Peyer's patch (tissue), 4 donors: ENCODE measurements around the gene GNAO1. TPM values are rescaled to one million over a fixed set of nuclear protein-coding genes. Genes with fewer than 3 reads are reported as not detected.

Experiments used
- DNase-seq, 3 donors: peaks; one replicate each; pipeline ENCODE4 v3.0.0-alpha.2; 2017 to 2019
- H3K27ac ChIP-seq, 4 donors: fragments of 200-600 bp; sonication (generic); one replicate each; pipeline ENCODE4 v1.5.1; 2016 to 2019
- H3K27me3 ChIP-seq, 2 donors: fragments of 200-600 bp; sonication (generic); one replicate each; pipeline ENCODE4 v1.5.1; 2019
- H3K36me3 ChIP-seq, 3 donors: fragments of 200-600 bp; sonication (generic); one replicate each; pipeline ENCODE4 v1.5.1; 2016 to 2019
- H3K4me1 ChIP-seq, 4 donors: fragments of 200-600 bp; sonication (generic); one replicate each; pipeline ENCODE4 v1.5.1; 2016 to 2019
- H3K4me3 ChIP-seq, 4 donors: fragments of 200-600 bp; sonication (generic); 1 replicate in 3 of 4; 2 replicates in 1 of 4; pipeline ENCODE4 v1.5.1; 2016 to 2019; ENCODE audit warnings: mild to moderate bottlenecking in 1 of 4
- H3K9me3 ChIP-seq, 4 donors: fragments of 200-600 bp; sonication (generic); one replicate each; pipeline ENCODE4 v1.5.1; 2016 to 2019; ENCODE audit warnings: mild to moderate bottlenecking in 1 of 4
- POLR2A ChIP-seq, 2 donors: fragments of 450-650 bp; IDR thresholded peaks; one replicate each; pipeline ENCODE4 v1.5.1; 2017; ENCODE audit warnings: antibody characterized with exemption in 2 of 2, mild to moderate bottlenecking in 2 of 2, moderate library complexity in 2 of 2
- total RNA-seq, 4 donors: library from RNA; depleted of rRNA; stranded (reverse); fragments of >200 nt; gene quantifications; one replicate each; pipeline ENCODE4 v1.1.0, GENCODE V29; 2016
- TF ChIP-seq, protein P1 (sequence below), 6 experiments: fragments of 450-650 bp in 4 of 6; fragments of 200-600 bp in 2 of 6; sonication (generic) in 1 of 6; IDR thresholded peaks; one replicate each; pipeline ENCODE4 v1.5.1; 2017 to 2019; ENCODE audit warnings: antibody characterized with exemption in 6 of 6, mild to moderate bottlenecking in 3 of 6, moderate library complexity in 1 of 6

Gene GNAO1
- total RNA-seq, 4 donors from 2014 or later: 6.3 to 39.6 (median 7.3) TPM

DNA sequence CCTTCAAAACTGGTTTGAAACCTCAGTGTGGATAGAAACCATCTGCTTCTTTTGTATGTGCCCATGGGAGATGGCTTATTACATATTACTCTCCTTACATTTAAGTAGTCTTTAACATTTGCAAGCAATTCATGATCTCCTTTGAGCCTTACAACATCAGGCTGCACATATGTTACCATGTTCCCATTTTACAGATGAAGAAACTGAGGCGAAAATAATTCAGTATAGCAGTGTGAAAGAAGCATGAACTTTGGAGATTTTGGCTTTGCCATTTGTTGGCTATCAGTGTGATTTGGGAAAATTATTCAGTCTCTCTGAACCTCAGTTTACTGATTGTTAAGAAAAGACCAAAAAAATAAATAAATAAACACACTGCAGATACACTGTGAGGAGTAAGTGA is 15.7 kb downstream of the GNAO1 start:
- no peak for TF ChIP-seq POLR2A (IDR thresholded peaks at IDR 0.05)
- TF ChIP-seq, protein P1, sequence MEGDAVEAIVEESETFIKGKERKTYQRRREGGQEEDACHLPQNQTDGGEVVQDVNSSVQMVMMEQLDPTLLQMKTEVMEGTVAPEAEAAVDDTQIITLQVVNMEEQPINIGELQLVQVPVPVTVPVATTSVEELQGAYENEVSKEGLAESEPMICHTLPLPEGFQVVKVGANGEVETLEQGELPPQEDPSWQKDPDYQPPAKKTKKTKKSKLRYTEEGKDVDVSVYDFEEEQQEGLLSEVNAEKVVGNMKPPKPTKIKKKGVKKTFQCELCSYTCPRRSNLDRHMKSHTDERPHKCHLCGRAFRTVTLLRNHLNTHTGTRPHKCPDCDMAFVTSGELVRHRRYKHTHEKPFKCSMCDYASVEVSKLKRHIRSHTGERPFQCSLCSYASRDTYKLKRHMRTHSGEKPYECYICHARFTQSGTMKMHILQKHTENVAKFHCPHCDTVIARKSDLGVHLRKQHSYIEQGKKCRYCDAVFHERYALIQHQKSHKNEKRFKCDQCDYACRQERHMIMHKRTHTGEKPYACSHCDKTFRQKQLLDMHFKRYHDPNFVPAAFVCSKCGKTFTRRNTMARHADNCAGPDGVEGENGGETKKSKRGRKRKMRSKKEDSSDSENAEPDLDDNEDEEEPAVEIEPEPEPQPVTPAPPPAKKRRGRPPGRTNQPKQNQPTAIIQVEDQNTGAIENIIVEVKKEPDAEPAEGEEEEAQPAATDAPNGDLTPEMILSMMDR (IDR thresholded peaks at IDR 0.05): no peak
- no peaks in the 10 kb centered on the region for H3K27me3 ChIP-seq
- H3K4me1 ChIP-seq: peaks cover 0 to 3% (median 0%) of the 10 kb centered on the region in 4 donors
- no peaks in the 10 kb centered on the region for H3K9me3 ChIP-seq
- DNase-seq: no peak
- H3K4me3 ChIP-seq: no peak overlapping the region
- no peak overlapping the region for H3K27ac ChIP-seq
- H3K36me3 ChIP-seq: no peaks in the 10 kb centered on the region

- H3K4me1 ChIP-seq: peaks cover 0 to 3% (median 0%) of the 10 kb centered on the region in 4 donors
- no peaks in the 10 kb centered on the region for H3K36me3 ChIP-seq
- no peaks in the 10 kb centered on the region for H3K9me3 ChIP-seq
- H3K27me3 ChIP-seq: no peaks in the 10 kb centered on the region
- no peak for DNase-seq
- H3K27ac ChIP-seq: no peak overlapping the region
- TF ChIP-seq, protein P1 (IDR thresholded peaks at IDR 0.05): no peak
- TF ChIP-seq POLR2A (IDR thresholded peaks at IDR 0.05): no peak
- no peak overlapping the region for H3K4me3 ChIP-seq
Observed at GRCh38 chr16:56207421-56207820, 16.1 kb downstream of the GNAO1 start.

- H3K27ac ChIP-seq: peak overlapping the region in 2 of 4 donors; percentile 65 to 71
- H3K27me3 ChIP-seq: no peaks in the 10 kb centered on the region
- H3K36me3 ChIP-seq: no peaks in the 10 kb centered on the region
- H3K4me1 ChIP-seq: no peaks in the 10 kb centered on the region
- TF ChIP-seq, protein P1 (IDR thresholded peaks at IDR 0.05): no peak
- no peak for TF ChIP-seq POLR2A (IDR thresholded peaks at IDR 0.05)
- H3K4me3 ChIP-seq: no peak overlapping the region
- H3K9me3 ChIP-seq: no peaks in the 10 kb centered on the region
- DNase-seq: no peak
Observed at GRCh38 chr16:56211435-56211981, 20.2 kb downstream of the GNAO1 start.

GRCh38 chr16:56212144-56212543 is 20.9 kb downstream of the GNAO1 start:
- no peak for DNase-seq
- Histone ChIP-seq H3K4me3 (no peak overlapping the region), H3K4me1 (no peaks in the 10 kb centered on the region), H3K36me3 (no peaks in the 10 kb centered on the region), H3K27me3 (no peaks in the 10 kb centered on the region), H3K27ac (peak overlapping the region in 2 of 4 donors; percentile 65 to 71), H3K9me3 (no peaks in the 10 kb centered on the region)
- no peak for TF ChIP-seq POLR2A (IDR thresholded peaks at IDR 0.05)
- TF ChIP-seq, protein P1 (IDR thresholded peaks at IDR 0.05): no peak

GRCh38 chr16:56221995-56222394 is 30.7 kb downstream of the GNAO1 start:
- Histone ChIP-seq H3K27ac (no peak overlapping the region), H3K4me3 (no peak overlapping the region), H3K9me3 (no peaks in the 10 kb centered on the region), H3K27me3 (no peaks in the 10 kb centered on the region), H3K36me3 (no peaks in the 10 kb centered on the region), H3K4me1 (peaks cover 0 to 7% (median 0%) of the 10 kb centered on the region in 4 donors)
- no peak for DNase-seq
- TF ChIP-seq POLR2A (IDR thresholded peaks at IDR 0.05): no peak
- TF ChIP-seq, protein P1 (IDR thresholded peaks at IDR 0.05): no peak
